ENCODE data around the gene PHLDA2.

PHLDA2 gene

GRCh38 chr11:2928605-2929530, at the start of gene PHLDA2:
Gene PHLDA2, minus strand, starts transcription at chr11:2929420. Its CDS starts 56 bp downstream, at chr11:2929364.
- Histone ChIP-seq H3K9ac (ENCODE audit: low read depth, low read length) (peak within 1 kb of the TSS; percentile 77), H3K9me3 (ENCODE audit: control insufficient read depth, insufficient read depth, low read length) (no peaks in the 10 kb centered on the region), H3K4me1 (ENCODE audit: insufficient read depth, low read length) (peaks cover 12% of the 10 kb centered on the region; the same call in 1 of the 2 replicates), H3K36me3 (ENCODE audit: insufficient read depth, low read length) (no peaks in the 10 kb centered on the region)

GRCh38 chr11:2977113-2977512, 47.9 kb upstream of the PHLDA2 start:
- no peaks in the 10 kb centered on the region for H3K4me1 ChIP-seq (ENCODE audit: insufficient read depth, low read length)
- H3K9me3 ChIP-seq (ENCODE audit: control insufficient read depth, insufficient read depth, low read length), result no peaks in the 10 kb centered on the region
- peaks cover 56% of the 10 kb centered on the region for H3K36me3 ChIP-seq (ENCODE audit: insufficient read depth, low read length)
- H3K9ac ChIP-seq (ENCODE audit: low read depth, low read length), result no peak overlapping the region

- Histone ChIP-seq H3K36me3 (ENCODE audit: insufficient read depth, low read length) (peaks cover 62% of the 10 kb centered on the region), H3K9me3 (ENCODE audit: control insufficient read depth, insufficient read depth, low read length) (no peaks in the 10 kb centered on the region), H3K4me1 (ENCODE audit: insufficient read depth, low read length) (no peaks in the 10 kb centered on the region), H3K9ac (ENCODE audit: low read depth, low read length) (no peak overlapping the region)
Measured at GRCh38 chr11:2976294-2977063, 47.3 kb upstream of the PHLDA2 start.

- H3K9ac ChIP-seq (ENCODE audit: low read depth, low read length), result no peak overlapping the region
- peaks cover 70% of the 10 kb centered on the region for H3K36me3 ChIP-seq (ENCODE audit: insufficient read depth, low read length)
- no peaks in the 10 kb centered on the region for H3K4me1 ChIP-seq (ENCODE audit: insufficient read depth, low read length)
- no peaks in the 10 kb centered on the region for H3K9me3 ChIP-seq (ENCODE audit: control insufficient read depth, insufficient read depth, low read length)
Measured at GRCh38 chr11:2975594-2975993, 46.4 kb upstream of the PHLDA2 start.

GRCh38 chr11:2974272-2974671, 45.1 kb upstream of the PHLDA2 start:
- Histone ChIP-seq H3K4me1 (ENCODE audit: insufficient read depth, low read length) (no peaks in the 10 kb centered on the region), H3K9me3 (ENCODE audit: control insufficient read depth, insufficient read depth, low read length) (no peaks in the 10 kb centered on the region), H3K36me3 (ENCODE audit: insufficient read depth, low read length) (peaks cover 84% of the 10 kb centered on the region), H3K9ac (ENCODE audit: low read depth, low read length) (no peak overlapping the region)

GRCh38 chr11:2968341-2968900, 39.2 kb upstream of the PHLDA2 start:
- H3K9ac ChIP-seq (ENCODE audit: low read depth, low read length), result no peak overlapping the region
- H3K36me3 ChIP-seq (ENCODE audit: insufficient read depth, low read length), result peaks cover 79% of the 10 kb centered on the region
- H3K9me3 ChIP-seq (ENCODE audit: control insufficient read depth, insufficient read depth, low read length), result no peaks in the 10 kb centered on the region
- no peaks in the 10 kb centered on the region for H3K4me1 ChIP-seq (ENCODE audit: insufficient read depth, low read length)

GRCh38 chr11:2964782-2965181, 35.6 kb upstream of the PHLDA2 start:
- no peaks in the 10 kb centered on the region for H3K9me3 ChIP-seq (ENCODE audit: control insufficient read depth, insufficient read depth, low read length)
- peaks cover 12% of the 10 kb centered on the region for H3K4me1 ChIP-seq (ENCODE audit: insufficient read depth, low read length)
- H3K9ac ChIP-seq (ENCODE audit: low read depth, low read length), result no peak overlapping the region
- H3K36me3 ChIP-seq (ENCODE audit: insufficient read depth, low read length), result peaks cover 58% of the 10 kb centered on the region

- Histone ChIP-seq H3K36me3 (ENCODE audit: insufficient read depth, low read length) (peaks cover 59% of the 10 kb centered on the region), H3K4me1 (ENCODE audit: insufficient read depth, low read length) (peaks cover 12% of the 10 kb centered on the region), H3K9me3 (ENCODE audit: control insufficient read depth, insufficient read depth, low read length) (no peaks in the 10 kb centered on the region), H3K9ac (ENCODE audit: low read depth, low read length) (no peak overlapping the region)
Measured at GRCh38 chr11:2963761-2964160, 34.5 kb upstream of the PHLDA2 start.

GRCh38 chr11:2963112-2963754, 34.0 kb upstream of the PHLDA2 start:
- peaks cover 61% of the 10 kb centered on the region for H3K36me3 ChIP-seq (ENCODE audit: insufficient read depth, low read length)
- H3K9me3 ChIP-seq (ENCODE audit: control insufficient read depth, insufficient read depth, low read length), result no peaks in the 10 kb centered on the region
- no peak overlapping the region for H3K9ac ChIP-seq (ENCODE audit: low read depth, low read length)
- H3K4me1 ChIP-seq (ENCODE audit: insufficient read depth, low read length), result peaks cover 12% of the 10 kb centered on the region

- H3K9ac ChIP-seq (ENCODE audit: low read depth, low read length), result no peak overlapping the region
- H3K9me3 ChIP-seq (ENCODE audit: control insufficient read depth, insufficient read depth, low read length), result no peaks in the 10 kb centered on the region
- peaks cover 44% of the 10 kb centered on the region for H3K36me3 ChIP-seq (ENCODE audit: insufficient read depth, low read length)
- H3K4me1 ChIP-seq (ENCODE audit: insufficient read depth, low read length), result peaks cover 12% of the 10 kb centered on the region
Measured at GRCh38 chr11:2961080-2961479, 31.9 kb upstream of the PHLDA2 start.

- Histone ChIP-seq H3K9ac (ENCODE audit: low read depth, low read length) (no peak overlapping the region), H3K36me3 (ENCODE audit: insufficient read depth, low read length) (peaks cover 44% of the 10 kb centered on the region), H3K4me1 (ENCODE audit: insufficient read depth, low read length) (peaks cover 12% of the 10 kb centered on the region), H3K9me3 (ENCODE audit: control insufficient read depth, insufficient read depth, low read length) (no peaks in the 10 kb centered on the region)
Measured at GRCh38 chr11:2960139-2960538, 30.9 kb upstream of the PHLDA2 start.

GRCh38 chr11:2958251-2958650, 29.0 kb upstream of the PHLDA2 start:
- no peaks in the 10 kb centered on the region for H3K9me3 ChIP-seq (ENCODE audit: control insufficient read depth, insufficient read depth, low read length)
- peaks cover 50% of the 10 kb centered on the region for H3K36me3 ChIP-seq (ENCODE audit: insufficient read depth, low read length)

GRCh38 chr11:2955906-2956476, 26.8 kb upstream of the PHLDA2 start:
- H3K4me1 ChIP-seq (ENCODE audit: insufficient read depth, low read length), result no peaks in the 10 kb centered on the region
- peaks cover 70% of the 10 kb centered on the region for H3K36me3 ChIP-seq (ENCODE audit: insufficient read depth, low read length)
- H3K9ac ChIP-seq (ENCODE audit: low read depth, low read length), result no peak overlapping the region
- H3K9me3 ChIP-seq (ENCODE audit: control insufficient read depth, insufficient read depth, low read length), result no peaks in the 10 kb centered on the region

More at GRCh38 chr11:2958251-2958650, 29.0 kb upstream of the PHLDA2 start:
- peaks cover 12% of the 10 kb centered on the region for H3K4me1 ChIP-seq (ENCODE audit: insufficient read depth, low read length)
- H3K9ac ChIP-seq (ENCODE audit: low read depth, low read length), result no peak overlapping the region

GRCh38 chr11:2954263-2954662, 25.0 kb upstream of the PHLDA2 start:
- H3K4me1 ChIP-seq (ENCODE audit: insufficient read depth, low read length), result no peaks in the 10 kb centered on the region
- no peak overlapping the region for H3K9ac ChIP-seq (ENCODE audit: low read depth, low read length)
- no peaks in the 10 kb centered on the region for H3K9me3 ChIP-seq (ENCODE audit: control insufficient read depth, insufficient read depth, low read length)
- peaks cover 60% of the 10 kb centered on the region for H3K36me3 ChIP-seq (ENCODE audit: insufficient read depth, low read length)
